Keratinocyte (primary cell): Measurements from ENCODE around the gene ZACN. TPM values are rescaled to one million over a fixed set of nuclear protein-coding genes. Genes with fewer than 3 reads are reported as not detected.

Experiments
- DNase-seq: peaks from one replicate; pipeline ENCODE4 v3.0.0-alpha.2; 2011; ENCODE audit warnings: low read depth, missing footprints, low spot score
- FAIRE-seq: peaks from 2 replicates; lab custom pipeline; 2011; peaks lifted over from hg19 to GRCh38; lab: Jason Lieb, UNC
- H2AFZ ChIP-seq: 2 replicates; pipeline ENCODE4 v1.6.0; 2012; ENCODE audit warnings: low read length, control low read depth, inconsistent platforms; ENCODE audit not compliant: control insufficient read depth
- H3K27ac ChIP-seq: 2 replicates; pipeline ENCODE4 v1.5.1; 2011; ENCODE audit warnings: low read length; ENCODE audit not compliant: control insufficient read depth, insufficient read depth
- H3K27me3 ChIP-seq: 3 replicates; pipeline ENCODE4 v1.6.0; 2011; ENCODE audit warnings: low read length; ENCODE audit not compliant: control insufficient read depth, insufficient read depth; ENCODE audit errors: extremely low read depth
- H3K36me3 ChIP-seq, 2 experiments: 2 replicates in 1 of 2; 3 replicates in 1 of 2; pipeline ENCODE4 v1.5.1; 2011; ENCODE audit warnings: low read length in 2 of 2, mild to moderate bottlenecking in 1 of 2; ENCODE audit not compliant: control insufficient read depth in 2 of 2, insufficient read depth in 2 of 2; ENCODE audit errors: extremely low read depth in 1 of 2
- H3K4me1 ChIP-seq: 3 replicates; pipeline ENCODE4 v1.5.1; 2011; ENCODE audit warnings: low read length; ENCODE audit not compliant: control insufficient read depth, insufficient read depth; ENCODE audit errors: extremely low read depth
- H3K4me2 ChIP-seq: 3 replicates; pipeline ENCODE4 v1.6.0; 2011; ENCODE audit warnings: low read depth, low read length; ENCODE audit not compliant: control insufficient read depth, insufficient read depth; ENCODE audit errors: extremely low read depth
- H3K4me3 ChIP-seq, 3 experiments: fragments of 200-600 bp in 1 of 3; sonication (generic) in 1 of 3; 2 replicates in 2 of 3; 3 replicates in 1 of 3; pipeline ENCODE4 v1.5.1; 2011 to 2016; ENCODE audit warnings: low read length in 3 of 3, mild to moderate bottlenecking in 3 of 3, control low read depth in 2 of 3, inconsistent platforms in 1 of 3, low read depth in 1 of 3, mixed read lengths in 1 of 3, mixed run types in 1 of 3, moderate library complexity in 1 of 3; ENCODE audit not compliant: control insufficient read depth in 2 of 3, insufficient read depth in 2 of 3; ENCODE audit errors: extremely low read depth in 1 of 3
- H3K79me2 ChIP-seq: 2 replicates; pipeline ENCODE4 v1.6.0; 2012; ENCODE audit warnings: low read length; ENCODE audit not compliant: control insufficient read depth, insufficient read depth
- H3K9ac ChIP-seq: 3 replicates; pipeline ENCODE4 v1.6.0; 2011; ENCODE audit warnings: low read length; ENCODE audit not compliant: control insufficient read depth, insufficient read depth; ENCODE audit errors: extremely low read depth
- H3K9me1 ChIP-seq: 3 replicates; pipeline ENCODE4 v1.6.0; 2011; ENCODE audit warnings: low read length; ENCODE audit not compliant: control insufficient read depth, insufficient read depth; ENCODE audit errors: extremely low read depth
- H3K9me3 ChIP-seq: 2 replicates; pipeline ENCODE4 v1.5.1; 2012; ENCODE audit warnings: low read depth, low read length; ENCODE audit not compliant: control insufficient read depth
- H4K20me1 ChIP-seq: 3 replicates; pipeline ENCODE4 v1.6.0; 2011; ENCODE audit warnings: low read length; ENCODE audit not compliant: control insufficient read depth, insufficient read depth; ENCODE audit errors: extremely low read depth
- CTCF ChIP-seq, 3 experiments: IDR thresholded peaks in 1 of 3; conservative IDR thresholded peaks in 1 of 3; optimal IDR thresholded peaks in 1 of 3; 2 replicates in 2 of 3; 3 replicates in 1 of 3; pipeline versions ENCODE3 to v1.5.1; 2011; ENCODE audit warnings: low read length in 3 of 3, mild to moderate bottlenecking in 3 of 3, moderate library complexity in 2 of 3, control low read depth in 1 of 3, inconsistent platforms in 1 of 3; ENCODE audit not compliant: insufficient read depth in 2 of 3; ENCODE audit errors: extremely low read depth in 1 of 3
- EZH2 ChIP-seq: IDR thresholded peaks from one replicate; pipeline ENCODE4 v1.6.1; 2012; ENCODE audit warnings: inconsistent platforms, mild to moderate bottlenecking, low read length, moderate library complexity
- dilution Hi-C: fragments of 300-500 bp; cut with MboI; formaldehyde crosslinking; loops from one replicate; pipeline ENCODE4 v1.7.0; 2020; ENCODE audit warnings: low sequenced_read_pairs; ENCODE audit not compliant: extremely low pct_ligation_motif_present
- polyA plus RNA-seq, 5 experiments: library from polyadenylated mRNA; depleted of rRNA in 3 of 5; stranded (reverse) in 3 of 5; stranded (forward) in 1 of 5; unstranded in 1 of 5; fragments of >200 nt; gene quantifications; 1 replicate in 1 of 5; 2 replicates in 3 of 5; 3 replicates in 1 of 5; pipeline versions ENCODE4 v1.2.1 to v1.2.3, GENCODE V29; 2011 to 2012; ENCODE audit warnings: missing spikeins in 2 of 5, low read depth in 1 of 5, low replicate concordance in 1 of 5

ZACN gene
- polyA plus RNA-seq, 1 donor (not counting 4 experiments of a cell fraction or from before 2014, with no cell fraction given) = not detected

DNA sequence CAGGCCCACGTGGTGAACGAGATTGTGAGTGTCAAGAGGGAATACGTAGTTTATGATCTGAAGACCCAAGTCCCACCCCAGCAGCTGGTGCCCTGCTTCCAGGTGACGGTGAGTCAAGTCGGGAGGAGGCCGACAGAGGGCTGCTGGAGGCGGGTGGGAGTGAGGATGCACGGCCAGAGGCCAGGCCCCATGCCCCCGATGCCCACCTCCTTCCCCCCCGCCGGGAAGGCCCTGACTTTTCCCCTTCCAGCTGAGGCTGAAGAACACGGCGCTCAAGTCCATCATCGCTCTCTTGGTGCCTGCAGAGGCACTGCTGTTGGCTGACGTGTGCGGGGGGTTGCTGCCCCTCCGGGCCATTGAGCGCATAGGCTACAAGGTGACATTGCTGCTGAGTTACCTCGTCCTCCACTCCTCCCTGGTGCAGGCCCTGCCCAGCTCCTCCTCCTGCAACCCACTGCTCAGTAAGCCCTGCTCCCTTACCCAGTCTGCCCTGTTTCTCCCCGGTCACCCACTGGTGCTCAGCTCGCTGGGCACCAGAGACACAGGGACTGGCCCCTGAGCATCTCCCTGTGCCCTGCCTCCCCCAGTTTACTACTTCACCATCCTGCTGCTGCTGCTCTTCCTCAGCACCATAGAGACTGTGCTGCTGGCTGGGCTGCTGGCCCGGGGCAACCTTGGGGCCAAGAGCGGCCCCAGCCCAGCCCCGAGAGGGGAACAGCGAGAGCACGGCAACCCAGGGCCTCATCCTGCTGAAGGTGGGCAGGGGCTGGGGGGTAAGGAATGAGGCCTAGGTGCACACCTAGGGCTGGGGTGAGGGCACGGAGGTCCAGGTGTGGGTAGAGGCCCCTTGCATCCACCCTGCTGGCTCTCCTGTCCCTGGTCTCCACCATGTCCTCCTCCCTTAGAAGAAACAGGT lies 2.6 kb downstream of the ZACN start:
- no peaks in the 10 kb centered on the region for H3K9me1 ChIP-seq
- H3K36me3 ChIP-seq = peaks cover 12 to 21% of the 10 kb centered on the region in 2 experiments
- FAIRE-seq = no peak
- dilution Hi-C loops = no loop called here
- H3K79me2 ChIP-seq = no peaks in the 10 kb centered on the region
- DNase-seq = no peak
- no peak overlapping the region for H3K9ac ChIP-seq
- no peak overlapping the region for H3K4me3 ChIP-seq
- peaks cover 2% of the 10 kb centered on the region for H3K4me1 ChIP-seq
- no peaks in the 10 kb centered on the region for H4K20me1 ChIP-seq
- no peak overlapping the region for H3K4me2 ChIP-seq
- H3K27ac ChIP-seq = no peak overlapping the region
- H2AFZ ChIP-seq = no peak overlapping the region
- H3K9me3 ChIP-seq = no peaks in the 10 kb centered on the region
- TF ChIP-seq CTCF (optimal IDR thresholded peaks at IDR 0.05 in 1 of 3, IDR thresholded peaks at IDR 0.05 in 1 of 3, conservative IDR thresholded peaks at IDR 0.05 in 1 of 3; ENCODE audit: extremely low read depth in 1 of 3, insufficient read depth in 2 of 3, low read length in 3 of 3) (no peak), EZH2 (no peak)
- H3K27me3 ChIP-seq = peaks cover 41% of the 10 kb centered on the region

DNA sequence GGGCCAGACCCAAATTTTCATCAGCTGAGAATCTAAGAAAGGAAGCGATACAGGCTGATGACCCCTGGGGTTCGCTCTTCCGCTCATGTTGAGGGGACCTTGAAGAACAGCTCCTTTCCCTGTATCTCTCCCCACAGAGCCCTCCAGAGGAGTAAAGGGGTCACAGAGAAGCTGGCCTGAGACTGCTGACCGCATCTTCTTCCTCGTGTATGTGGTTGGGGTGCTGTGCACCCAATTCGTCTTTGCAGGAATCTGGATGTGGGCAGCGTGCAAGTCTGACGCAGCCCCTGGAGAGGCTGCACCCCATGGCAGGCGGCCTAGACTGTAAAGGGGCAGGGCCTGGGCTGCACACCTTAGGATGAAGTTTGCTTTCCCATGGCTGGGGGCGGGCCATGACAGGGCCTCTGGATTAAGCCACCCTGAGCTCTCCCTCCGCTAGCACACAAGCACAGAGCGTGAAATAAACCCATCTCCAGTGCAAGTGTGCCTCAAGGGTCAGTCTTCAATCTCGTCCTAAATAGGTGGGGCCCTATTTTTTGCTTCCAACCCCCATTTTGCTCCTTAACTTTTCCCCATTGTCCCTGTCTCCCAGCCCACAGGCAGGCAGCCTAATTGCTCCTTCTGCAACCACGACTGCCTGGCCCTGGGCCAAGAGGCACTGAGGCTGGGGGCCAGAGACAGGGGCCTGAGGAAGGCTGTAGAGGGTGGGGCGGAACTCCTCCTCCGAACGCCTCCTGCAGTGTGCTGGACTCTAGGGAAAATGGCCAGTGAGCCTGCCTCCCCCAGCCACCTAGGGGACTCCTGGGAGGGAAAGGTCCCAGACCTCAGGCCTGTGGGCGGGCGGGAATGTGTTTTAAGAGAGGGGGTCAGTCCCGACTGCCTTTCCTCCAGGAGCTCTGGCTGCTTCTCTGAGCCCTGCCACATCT lies 3.6 kb downstream of the ZACN start:
- dilution Hi-C loops = no loop called here
- FAIRE-seq = no peak
- no peak overlapping the region for H3K4me3 ChIP-seq

More for the DNA sequence above, 3.6 kb downstream of the ZACN start:
- Histone ChIP-seq H3K9ac (no peak overlapping the region), H3K27me3 (peaks cover 31% of the 10 kb centered on the region), H3K9me3 (no peaks in the 10 kb centered on the region), H2AFZ (no peak overlapping the region), H3K27ac (no peak overlapping the region), H3K9me1 (no peaks in the 10 kb centered on the region), H4K20me1 (no peaks in the 10 kb centered on the region), H3K79me2 (no peaks in the 10 kb centered on the region), H3K4me2 (no peak overlapping the region), H3K36me3 (peaks cover 12 to 28% of the 10 kb centered on the region in 2 experiments), H3K4me1 (no peaks in the 10 kb centered on the region)
- TF ChIP-seq EZH2 = no peak
- no peak for TF ChIP-seq CTCF (optimal IDR thresholded peaks at IDR 0.05 in 1 of 3, IDR thresholded peaks at IDR 0.05 in 1 of 3, conservative IDR thresholded peaks at IDR 0.05 in 1 of 3; ENCODE audit: extremely low read depth in 1 of 3, insufficient read depth in 2 of 3, low read length in 3 of 3)
- DNase-seq = no peak
